Measurements from ENCODE around the gene LRIT2.

The LRIT2 gene

GRCh38 chr10:84241185-84241790, 15.9 kb upstream of the LRIT2 start, which contains the start of gene LRIT1:
TSS of gene LRIT1 (minus strand) at chr10:84241546. CDS start at chr10:84241439, 107 bp downstream.
- no peak for DNase-seq (ENCODE audit: low spot score)

GRCh38 chr10:84238909-84239308, 13.6 kb upstream of the LRIT2 start:
- DNase-seq (ENCODE audit: low spot score): no peak

- DNase-seq (ENCODE audit: low spot score): no peak
These were observed 12.1 kb upstream of the LRIT2 start for GRCh38 chr10:84237199-84238051.

DNA sequence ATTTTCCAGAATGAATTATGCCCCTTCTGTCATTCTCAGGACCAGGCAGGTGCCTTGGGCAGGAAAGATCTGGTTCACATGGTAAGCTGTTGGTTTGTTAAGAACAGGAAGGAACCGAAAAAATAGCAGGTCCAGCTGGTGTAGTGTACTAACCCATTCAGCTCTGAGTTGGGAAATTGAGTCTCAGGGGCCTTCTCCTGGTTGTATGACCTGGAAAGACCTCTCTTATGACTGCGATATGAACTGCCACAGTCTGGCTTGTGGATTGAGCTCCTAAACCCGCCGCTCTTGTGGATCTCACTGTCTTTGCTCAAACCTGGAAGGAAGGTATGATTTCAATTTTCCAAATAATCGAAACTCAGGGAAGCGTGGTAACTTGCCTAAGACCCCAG, 11.5 kb upstream of the LRIT2 start:
- DNase-seq (ENCODE audit: low spot score): no peak

DNA sequence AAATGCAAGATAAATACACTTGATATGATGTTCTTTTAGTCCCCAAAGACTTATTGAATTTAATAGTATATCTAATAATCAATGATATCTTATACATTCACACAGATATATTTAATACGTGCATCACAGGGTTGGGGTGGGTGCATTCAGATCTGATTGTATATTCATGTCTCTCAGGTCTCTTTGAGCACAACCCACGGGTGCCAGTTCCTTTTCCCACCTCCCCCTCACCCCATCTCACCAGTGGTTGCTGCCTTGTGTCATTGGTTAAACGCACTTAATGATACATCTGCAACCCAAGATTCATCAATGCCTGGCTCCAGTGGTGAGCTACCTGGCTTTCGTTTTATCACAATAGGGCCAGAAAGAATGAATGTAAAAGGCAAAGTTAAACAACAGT, 9.8 kb upstream of the LRIT2 start:
- DNase-seq (ENCODE audit: low spot score): no peak

DNA sequence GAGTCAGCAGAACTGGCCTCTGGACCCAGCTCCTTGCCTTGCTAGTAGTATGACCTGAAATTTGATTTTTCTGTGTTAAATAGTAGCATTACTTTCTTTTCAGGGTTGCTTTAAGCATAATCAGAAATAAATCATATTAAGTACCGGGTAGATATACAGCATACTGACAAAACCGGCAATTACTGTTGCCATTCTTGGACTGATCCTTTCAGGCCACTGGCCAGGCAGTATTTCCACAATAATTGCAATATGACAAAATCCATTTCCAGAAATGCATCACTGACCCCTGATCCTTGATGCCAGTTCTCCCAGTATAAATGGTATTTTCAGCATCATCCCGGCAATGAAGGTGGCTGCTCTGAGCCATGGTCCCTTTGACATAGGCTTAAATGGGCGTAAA, 9.1 kb upstream of the LRIT2 start:
- no peak for DNase-seq (ENCODE audit: low spot score)

GRCh38 chr10:84233940-84234339, 8.6 kb upstream of the LRIT2 start:
- no peak for DNase-seq (ENCODE audit: low spot score)

- DNase-seq (ENCODE audit: low spot score): no peak
These were observed 7.0 kb upstream of the LRIT2 start for GRCh38 chr10:84232376-84232775.

DNA sequence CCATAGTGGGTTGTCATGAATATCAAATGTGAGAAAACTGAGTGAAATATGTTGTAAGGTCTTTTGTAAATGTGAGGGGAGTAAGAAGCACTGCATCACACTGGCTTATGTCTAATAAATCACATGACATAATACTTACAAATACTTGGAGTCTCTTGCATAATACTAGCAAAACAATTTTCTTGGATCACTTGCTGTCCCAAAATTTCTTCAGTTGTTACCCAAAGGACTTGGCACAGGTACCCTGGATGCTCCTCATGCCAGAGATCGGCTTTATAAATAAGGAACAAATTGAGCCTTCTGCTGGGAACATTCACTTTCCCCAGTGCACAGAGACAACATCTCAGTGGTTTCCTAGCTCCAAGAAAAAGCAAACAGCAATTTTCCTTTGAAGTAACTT, 5.0 kb upstream of the LRIT2 start:
- no peak for DNase-seq (ENCODE audit: low spot score)

- DNase-seq (ENCODE audit: low spot score): no peak
These were observed 2.5 kb upstream of the LRIT2 start for GRCh38 chr10:84227810-84228209.

GRCh38 chr10:84226616-84227015, 1.3 kb upstream of the LRIT2 start:
- no peak for DNase-seq (ENCODE audit: low spot score)

- no peak for DNase-seq (ENCODE audit: low spot score)
These were observed 824 bp downstream of the LRIT2 start for GRCh38 chr10:84224411-84225028.

DNA sequence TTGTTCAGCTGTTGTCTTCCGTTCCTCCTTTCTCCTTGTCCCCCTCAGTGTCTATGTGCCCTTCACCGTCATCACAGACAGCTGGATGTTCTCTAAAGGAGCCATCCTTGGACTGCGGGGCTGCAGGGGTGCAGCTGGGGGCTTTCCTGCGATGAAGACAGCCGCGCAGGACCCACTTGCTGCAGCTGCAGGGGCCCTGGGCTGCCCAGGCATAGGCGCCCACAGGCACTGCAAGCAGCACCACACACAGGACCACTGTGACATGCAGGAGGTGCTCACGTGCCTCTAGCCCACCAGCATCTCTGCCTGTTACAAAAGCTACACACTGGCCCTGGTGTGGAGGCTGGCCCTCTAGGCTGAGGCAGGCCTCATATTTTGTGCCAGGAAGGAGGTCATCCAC, 3.4 kb downstream of the LRIT2 start:
- no peak for DNase-seq (ENCODE audit: low spot score)

GRCh38 chr10:84217746-84218145, 7.6 kb downstream of the LRIT2 start:
- DNase-seq (ENCODE audit: low spot score): no peak

DNA sequence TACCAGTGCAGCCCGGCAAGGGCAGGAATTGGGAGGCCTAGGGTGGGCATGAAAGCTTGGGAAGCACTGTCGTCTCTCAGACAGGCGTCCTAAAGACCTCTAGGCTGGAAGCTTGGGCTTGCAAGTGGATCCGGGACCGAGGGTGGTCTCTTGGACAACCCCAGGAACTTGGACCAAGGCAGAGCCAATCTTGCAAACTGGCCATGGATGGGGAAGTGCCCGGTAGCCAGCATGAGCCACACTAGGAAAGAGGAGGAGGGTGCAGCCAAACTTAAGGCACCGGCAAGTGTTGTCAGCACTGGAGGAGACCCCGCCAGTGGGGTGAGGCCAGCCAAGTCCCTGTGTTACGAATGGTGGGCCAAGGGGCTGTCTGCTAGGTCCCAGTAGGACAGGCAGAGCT, 8.5 kb downstream of the LRIT2 start:
- DNase-seq (ENCODE audit: low spot score): no peak

GRCh38 chr10:84214612-84215235, 10.6 kb downstream of the LRIT2 start:
- peak; percentile 28 for DNase-seq (ENCODE audit: low spot score)

DNA sequence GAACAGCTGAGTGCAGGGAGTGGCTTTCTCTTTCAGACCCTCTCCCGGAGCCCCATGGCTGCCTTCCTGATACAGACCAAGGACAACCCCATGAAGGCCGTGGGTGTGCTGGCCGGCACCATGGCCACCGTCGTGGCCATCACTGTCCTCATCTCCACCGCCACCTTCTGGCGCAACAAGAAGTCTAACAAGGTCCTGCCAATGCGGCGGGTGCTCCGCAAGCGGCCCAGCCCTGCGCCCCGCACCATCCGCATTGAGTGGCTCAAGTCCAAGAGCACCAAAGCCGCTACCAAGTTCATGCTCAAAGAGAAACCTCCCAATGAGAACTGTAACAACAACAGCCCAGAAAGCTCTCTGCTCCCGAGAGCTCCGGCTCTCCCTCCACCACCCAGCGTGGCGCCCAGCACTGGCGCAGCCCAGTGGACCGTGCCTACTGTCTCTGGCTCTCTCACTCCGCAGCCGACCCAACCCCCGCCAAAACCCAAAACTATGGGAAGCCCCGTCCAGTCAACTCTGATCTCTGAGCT, 11.2 kb downstream of the LRIT2 start:
- peak; percentile 30 for DNase-seq (ENCODE audit: low spot score)

DNA sequence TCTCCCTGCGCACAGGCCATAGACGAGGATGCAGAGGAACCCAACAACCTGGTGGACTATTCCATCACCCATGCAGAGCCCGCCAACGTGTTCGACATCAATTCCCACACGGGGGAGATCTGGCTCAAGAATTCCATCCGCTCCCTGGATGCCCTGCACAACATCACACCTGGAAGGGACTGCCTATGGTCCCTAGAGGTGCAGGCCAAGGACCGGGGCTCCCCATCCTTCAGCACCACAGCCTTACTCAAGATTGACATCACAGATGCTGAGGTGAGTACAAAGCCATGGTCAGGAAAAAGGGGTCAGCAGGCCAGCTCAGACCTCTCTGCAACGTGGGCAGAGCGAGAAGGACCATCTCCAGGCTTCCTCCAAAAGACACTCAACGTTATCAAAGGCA, 12.3 kb downstream of the LRIT2 start:
- peak; percentile 34 for DNase-seq (ENCODE audit: low spot score)

DNA sequence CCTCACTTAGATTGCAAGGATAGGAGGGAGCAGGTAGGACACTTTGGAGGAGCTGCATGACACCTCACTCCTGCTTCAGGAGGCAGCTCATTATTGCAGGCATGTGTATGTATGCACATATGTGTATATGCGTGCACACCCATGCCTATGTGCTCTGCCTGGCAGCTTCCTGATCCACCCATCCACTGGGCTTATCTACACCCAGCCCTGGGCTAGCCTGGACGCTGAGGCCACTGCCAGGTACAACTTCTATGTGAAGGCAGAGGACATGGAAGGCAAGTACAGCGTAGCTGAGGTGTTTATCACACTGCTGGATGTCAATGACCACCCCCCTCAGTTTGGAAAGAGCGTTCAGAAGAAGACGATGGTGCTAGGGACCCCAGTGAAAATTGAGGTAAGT, 13.3 kb downstream of the LRIT2 start:
- no peak for DNase-seq (ENCODE audit: low spot score)

GRCh38 chr10:84211566-84211965, 13.8 kb downstream of the LRIT2 start:
- peak; percentile 23 for DNase-seq (ENCODE audit: low spot score)

DNA sequence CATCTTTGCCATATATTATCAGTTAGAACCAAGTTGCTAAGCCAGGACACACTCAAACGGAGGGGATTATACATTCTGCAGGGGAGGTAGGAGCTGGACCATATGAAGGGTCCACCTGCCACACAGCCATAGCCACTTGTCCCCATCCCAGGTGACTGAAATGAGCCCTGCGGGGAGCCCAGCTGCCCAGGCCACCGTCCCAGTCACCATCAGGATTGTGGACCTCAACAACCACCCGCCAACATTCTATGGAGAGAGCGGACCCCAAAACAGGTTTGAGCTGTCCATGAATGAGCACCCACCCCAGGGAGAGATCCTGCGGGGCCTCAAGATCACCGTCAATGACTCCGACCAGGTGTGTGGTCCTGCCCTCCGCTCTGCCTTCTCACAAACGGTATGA, 17.3 kb downstream of the LRIT2 start:
- no peak for DNase-seq (ENCODE audit: low spot score)

DNA sequence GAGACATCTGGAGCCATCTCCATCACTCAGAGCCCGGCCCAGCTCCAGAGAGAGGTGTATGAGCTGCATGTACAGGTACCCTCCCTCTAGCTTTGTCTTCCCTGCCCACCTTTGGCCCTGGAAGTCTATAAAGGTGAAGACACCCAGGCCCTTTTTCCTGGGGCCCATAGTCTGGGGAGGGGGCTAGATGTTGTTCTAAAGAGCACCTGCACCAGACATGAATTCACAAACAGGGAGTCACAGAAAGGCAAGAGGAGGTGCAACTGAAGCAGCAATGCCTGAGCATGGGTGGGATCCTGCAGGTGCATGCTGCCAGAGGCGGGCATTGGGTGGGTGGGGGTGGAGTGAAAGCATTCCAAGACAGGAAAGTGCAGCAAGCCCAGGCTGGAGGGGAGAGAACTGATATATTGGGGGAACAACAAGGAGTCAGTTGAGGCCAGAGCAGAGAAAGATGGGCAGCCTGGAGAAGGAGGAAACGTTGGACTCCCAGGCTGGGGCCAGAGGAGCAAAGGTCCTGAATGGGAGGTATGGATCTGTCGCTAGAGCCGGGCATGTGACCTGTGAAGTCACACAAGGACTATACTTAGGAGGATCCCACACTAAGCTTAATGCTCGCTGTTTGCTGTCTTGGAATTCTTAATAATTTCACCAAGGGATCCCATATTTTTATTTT, 19.4 kb downstream of the LRIT2 start:
- no peak for DNase-seq (ENCODE audit: low spot score)
